GM18499 (cell line): ENCODE measurements around the gene VPS33B.

Source experiments
- ATAC-seq: cut with Tn5 transposase; IDR thresholded peaks from one replicate; pipeline ENCODE4 v1.9.1; 2021; ENCODE audit warnings: moderate number of reproducible peaks; ENCODE audit not compliant: insufficient read depth, unreplicated experiment

VPS33B gene

DNA sequence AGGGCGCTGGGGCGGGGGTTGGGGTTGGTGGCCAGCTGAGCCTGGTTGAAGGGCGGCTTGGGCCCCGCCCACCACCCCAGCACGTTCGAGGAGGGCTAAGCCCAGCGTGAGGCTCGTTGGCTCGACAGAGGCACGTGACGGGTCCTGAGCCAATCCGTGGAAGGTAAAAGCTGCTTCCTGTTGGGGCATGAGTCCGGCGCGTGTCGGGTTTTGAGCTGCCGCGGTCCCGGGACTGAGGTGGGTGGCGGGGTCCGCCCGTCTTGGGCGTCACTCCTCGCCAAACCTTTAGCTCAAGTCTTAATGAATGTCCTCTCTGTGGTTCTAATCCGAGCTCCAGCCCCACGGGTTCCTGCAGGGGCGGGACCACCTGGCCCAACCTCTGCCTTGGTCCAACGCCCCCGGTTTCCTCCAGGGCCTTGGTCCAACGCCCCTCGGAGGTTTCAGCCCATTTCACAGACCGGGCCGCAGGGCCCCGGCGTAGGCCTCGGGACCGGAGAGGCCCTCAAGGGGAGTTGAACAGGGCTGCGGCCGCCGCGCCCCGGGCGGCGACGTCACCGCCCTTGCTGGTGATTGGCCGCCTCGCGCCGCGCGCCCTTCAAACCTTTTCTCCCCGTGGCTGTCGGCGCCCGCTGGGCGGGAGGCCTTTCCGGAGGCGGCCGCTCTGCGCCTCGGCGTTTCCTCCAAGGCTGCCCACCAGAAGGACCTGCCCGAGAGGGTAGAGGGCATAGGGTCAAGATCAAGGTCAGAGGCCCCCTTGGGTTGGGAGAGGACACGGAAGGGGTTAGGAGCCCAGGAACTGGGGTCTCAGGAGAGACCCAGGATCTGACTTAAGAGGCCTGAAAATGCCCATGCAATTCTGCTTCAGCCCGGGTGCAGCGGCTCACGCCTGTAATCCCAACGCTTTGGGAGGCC, 67.4 kb downstream of the VPS33B start, which contains the start of gene RCCD1:
Gene RCCD1, plus strand, starts transcription at position 173 of the 912 bp plus-strand sequence. CDS start 1,851 bp downstream, outside the sequence.
- ATAC-seq = peak; percentile 82

- ATAC-seq = no peak
Measured at GRCh38 chr15:90953947-90954711, 68.3 kb downstream of the VPS33B start.

- ATAC-seq = no peak
Measured at GRCh38 chr15:90952901-90953677, 69.3 kb downstream of the VPS33B start.

GRCh38 chr15:90950676-90951075, 71.7 kb downstream of the VPS33B start:
- no peak for ATAC-seq

DNA sequence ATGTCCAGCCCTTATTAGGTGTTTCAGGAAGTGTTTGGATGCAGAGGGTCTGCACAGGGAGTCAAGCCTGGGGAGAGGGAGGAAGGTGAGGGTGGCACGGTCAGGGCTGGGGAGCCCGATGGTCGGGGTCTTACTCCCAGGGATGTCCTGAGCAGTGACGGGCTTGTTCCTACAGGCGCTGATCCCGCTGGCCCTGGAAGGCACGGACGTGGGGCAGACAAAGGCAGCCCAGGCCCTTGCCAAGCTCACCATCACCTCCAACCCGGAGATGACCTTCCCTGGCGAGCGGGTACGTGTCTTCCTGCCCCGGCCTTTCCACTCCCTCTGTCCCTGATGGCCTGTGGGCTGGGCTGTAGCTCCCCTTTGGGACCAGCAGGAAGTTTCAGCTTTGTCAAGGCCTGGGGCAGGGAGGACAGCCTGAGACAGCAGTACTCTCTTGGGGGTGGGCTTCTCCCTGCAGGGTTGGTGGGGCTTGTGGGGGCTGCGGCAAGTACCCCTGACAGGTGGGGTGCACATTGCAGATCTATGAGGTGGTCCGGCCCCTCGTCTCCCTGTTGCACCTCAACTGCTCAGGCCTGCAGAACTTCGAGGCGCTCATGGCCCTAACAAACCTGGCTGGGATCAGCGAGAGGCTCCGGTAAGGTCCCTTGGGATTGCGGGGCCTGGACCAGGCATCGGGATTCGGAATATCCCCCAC, 72.3 kb downstream of the VPS33B start:
- ATAC-seq = no peak
